Gastroesophageal sphincter (tissue), 4 donors: Measurements from ENCODE around the gene RGSL1. TPM values are rescaled to one million over a fixed set of nuclear protein-coding genes. Genes with fewer than 3 reads are reported as not detected.
"Not testable (repeated sequence)": the region's sequence is repeated elsewhere in the genome, so short reads cannot be mapped to it uniquely, and the experiment has no call there.

Source experiments
- ATAC-seq: fragments of 150-250 bp; one replicate; pipeline ENCODE4 v1.9.1; 2016; ENCODE audit warnings: mild to moderate bottlenecking, moderate library complexity
- H3K27ac ChIP-seq, 4 donors: fragments of 200-600 bp; sonication (generic) in 3 of 4; 1 replicate in 3 of 4; 2 replicates in 1 of 4; pipeline ENCODE4 v1.5.1; 2016 to 2019
- H3K27me3 ChIP-seq: fragments of 200-600 bp; sonication (generic); one replicate; pipeline ENCODE4 v1.5.1; 2019
- H3K36me3 ChIP-seq, 2 donors: fragments of 200-600 bp; sonication (generic); one replicate each; pipeline ENCODE4 v1.5.1; 2019; ENCODE audit warnings: control low read depth in 1 of 2
- H3K4me1 ChIP-seq, 3 donors: fragments of 200-600 bp; sonication (generic); 1 replicate in 2 of 3; 2 replicates in 1 of 3; pipeline ENCODE4 v1.5.1; 2016 to 2019; ENCODE audit warnings: control low read depth in 2 of 3
- H3K4me3 ChIP-seq, 2 donors: fragments of 200-600 bp; sonication (generic); one replicate each; pipeline ENCODE4 v1.5.1; 2019; ENCODE audit warnings: mild to moderate bottlenecking in 1 of 2, moderate library complexity in 1 of 2
- H3K9me3 ChIP-seq, 3 donors: fragments of 200-600 bp; sonication (generic); one replicate each; pipeline ENCODE4 v1.5.1; 2017 to 2019; ENCODE audit warnings: control low read depth in 2 of 3
- CTCF ChIP-seq, 4 experiments: fragments of 200-600 bp in 2 of 4; fragments of 450-650 bp in 2 of 4; sonication (generic) in 1 of 4; IDR thresholded peaks; one replicate each; pipeline ENCODE4 v1.5.1; 2017 to 2019; ENCODE audit warnings: antibody characterized with exemption in 4 of 4, mild to moderate bottlenecking in 2 of 4, moderate library complexity in 2 of 4
- EP300 ChIP-seq: sonication (generic); formaldehyde crosslinking; IDR thresholded peaks from one replicate; pipeline ENCODE4 v1.6.1; 2017; ENCODE audit warnings: antibody characterized with exemption, mild to moderate bottlenecking
- POLR2A ChIP-seq, 2 donors: fragments of 450-650 bp; IDR thresholded peaks; one replicate each; pipeline ENCODE4 v1.6.1; 2017; ENCODE audit warnings: antibody characterized with exemption in 2 of 2, mild to moderate bottlenecking in 2 of 2, moderate library complexity in 1 of 2
- POLR2AphosphoS5 ChIP-seq: sonication (generic); formaldehyde crosslinking; IDR thresholded peaks from one replicate; pipeline ENCODE4 v1.6.1; 2017; ENCODE audit warnings: antibody characterized with exemption
- WGBS, 2 donors: methylation state at CpG; one replicate each; pipeline ENCODE4 v1.1.5; 2018; ENCODE audit warnings: low coverage in 1 of 2; 5-methylcytosine and 5-hydroxymethylcytosine counted together
- total RNA-seq, 4 donors: library from RNA; depleted of rRNA; stranded (reverse); fragments of >200 nt; gene quantifications; one replicate each; pipeline ENCODE4 v1.1.0, GENCODE V29; 2016

The RGSL1 gene
- total RNA-seq, 4 donors from 2014 or later: 0.04 TPM; not detected in 3

- H3K4me3 ChIP-seq: no peak overlapping the region
- H3K9me3 ChIP-seq: peaks cover 0 to 35% (median 0%) of the 10 kb centered on the region in 3 donors
- no peak for ATAC-seq
- no peak overlapping the region for H3K27ac ChIP-seq
- peaks cover 5% of the 10 kb centered on the region for H3K27me3 ChIP-seq
- H3K36me3 ChIP-seq: no peaks in the 10 kb centered on the region
- no peaks in the 10 kb centered on the region for H3K4me1 ChIP-seq
- TF ChIP-seq POLR2A (IDR thresholded peaks at IDR 0.05) (no peak), POLR2AphosphoS5 (no peak), CTCF (IDR thresholded peaks at IDR 0.05) (no peak), EP300 (no peak)
Measured at GRCh38 chr1:182520736-182521135, 70.8 kb downstream of the RGSL1 start.

- Histone ChIP-seq H3K4me3 (no peak overlapping the region), H3K36me3 (no peaks in the 10 kb centered on the region), H3K9me3 (peaks cover 0 to 27% (median 0%) of the 10 kb centered on the region in 3 donors), H3K27me3 (peaks cover 5% of the 10 kb centered on the region), H3K27ac (no peak overlapping the region), H3K4me1 (no peaks in the 10 kb centered on the region)
- no peak for TF ChIP-seq EP300
- no peak for TF ChIP-seq POLR2AphosphoS5
- TF ChIP-seq CTCF (IDR thresholded peaks at IDR 0.05): no peak
- TF ChIP-seq POLR2A (IDR thresholded peaks at IDR 0.05): no peak
- no peak for ATAC-seq
Measured at GRCh38 chr1:182525342-182525741, 75.4 kb downstream of the RGSL1 start.

GRCh38 chr1:182527680-182528079 lies 77.7 kb downstream of the RGSL1 start:
- ATAC-seq: no peak
- WGBS, 2 donors: 85 to 86% methylated on average over 2 of the region's 2 CpGs
- Histone ChIP-seq H3K9me3 (peaks cover 0 to 27% (median 0%) of the 10 kb centered on the region in 3 donors), H3K27ac (no peak overlapping the region), H3K4me3 (no peak overlapping the region), H3K27me3 (no peaks in the 10 kb centered on the region), H3K36me3 (no peaks in the 10 kb centered on the region), H3K4me1 (no peaks in the 10 kb centered on the region)
- TF ChIP-seq POLR2AphosphoS5 (no peak), EP300 (no peak), POLR2A (IDR thresholded peaks at IDR 0.05) (no peak), CTCF (IDR thresholded peaks at IDR 0.05) (no peak)

- H3K27ac ChIP-seq, H3K4me1 ChIP-seq, H3K4me3 ChIP-seq, ATAC-seq, H3K27me3 ChIP-seq, H3K36me3 ChIP-seq: not testable (repeated sequence)
- WGBS, 2 donors: 88 to 93% methylated on average over 3 to 5 of the region's 5 CpGs
- peaks cover 0 to 27% (median 0%) of the 10 kb centered on the region in 3 donors for H3K9me3 ChIP-seq
Measured at GRCh38 chr1:182528206-182528605, 78.3 kb downstream of the RGSL1 start.

- H3K27me3 ChIP-seq: no peaks in the 10 kb centered on the region
- no peaks in the 10 kb centered on the region for H3K36me3 ChIP-seq
- TF ChIP-seq EP300 (no peak), POLR2A (IDR thresholded peaks at IDR 0.05) (no peak), POLR2AphosphoS5 (no peak), CTCF (IDR thresholded peaks at IDR 0.05) (no peak)
- H3K4me1 ChIP-seq: no peaks in the 10 kb centered on the region
- no peak overlapping the region for H3K27ac ChIP-seq
- H3K9me3 ChIP-seq: peaks cover 0 to 2% (median 0%) of the 10 kb centered on the region in 3 donors
- no peak overlapping the region for H3K4me3 ChIP-seq
- no peak for ATAC-seq
- 94 to 95% methylated on average over 2 of the region's 2 CpGs for WGBS, 2 donors
Measured at GRCh38 chr1:182533896-182534295, 84.0 kb downstream of the RGSL1 start.

- Histone ChIP-seq H3K9me3 (peaks cover 0 to 17% (median 0%) of the 10 kb centered on the region in 3 donors), H3K27ac (no peak overlapping the region), H3K27me3 (no peaks in the 10 kb centered on the region), H3K4me3 (no peak overlapping the region), H3K4me1 (no peaks in the 10 kb centered on the region), H3K36me3 (no peaks in the 10 kb centered on the region)
- ATAC-seq: no peak
- TF ChIP-seq EP300: no peak
- no peak for TF ChIP-seq POLR2AphosphoS5
- no peak for TF ChIP-seq CTCF (IDR thresholded peaks at IDR 0.05)
- TF ChIP-seq POLR2A (IDR thresholded peaks at IDR 0.05): no peak
Measured at GRCh38 chr1:182549346-182549745, 99.4 kb downstream of the RGSL1 start.
